ENCODE measurements around the gene GOLPH3L. TPM values are rescaled to one million over a fixed set of nuclear protein-coding genes. Genes with fewer than 3 reads are reported as not detected.
A peak's percentile ranks its signal among the peaks of the same experiment; 100 is the strongest.
"Not testable (repeated sequence)": the region's sequence is repeated elsewhere in the genome, so short reads cannot be mapped to it uniquely, and the experiment has no call there.

GOLPH3L gene
- total and polyA plus RNA-seq, 12 donors: 6.7 to 98.3 (median 24.6) TPM

DNA sequence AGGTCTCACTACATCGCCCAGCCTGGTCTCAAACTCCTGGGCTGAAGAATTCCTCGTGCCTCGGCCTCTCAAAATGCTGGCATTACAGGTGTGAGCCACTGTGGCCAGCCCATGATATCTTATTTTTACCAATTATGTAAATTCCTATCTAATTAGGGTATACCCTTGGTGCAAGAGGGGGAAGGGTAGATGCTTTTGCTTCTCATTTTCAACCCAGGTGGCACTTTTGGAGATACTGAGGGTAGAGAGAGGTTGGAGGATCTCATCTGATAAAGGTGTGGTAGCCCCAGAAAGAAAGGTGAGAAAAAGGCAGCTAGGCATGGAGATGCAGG, 85.0 kb downstream of the GOLPH3L start:
- intact Hi-C loops (cut with DNase I): no loop called here
- H3K9me3 ChIP-seq (replicated peaks in 1 of 3): no peaks in the 10 kb centered on the region
- peaks cover 0 to under 1% of the 10 kb centered on the region in 2 donors for H3K36me3 ChIP-seq (replicated peaks in 1 of 2)
- peak overlapping the region; percentile 66 to 89 (median 79) for H3K27ac ChIP-seq
- no peak for DNase-seq
- no peak for TF ChIP-seq POLR2A (IDR thresholded peaks at IDR 0.05)
- WGBS, 4 donors: 93 to 97% (median 95%) methylated on average over 3 of the region's 3 CpGs
- H3K4me3 ChIP-seq: no peak overlapping the region
- peaks cover 25 to 44% of the 10 kb centered on the region in 2 donors for H3K4me1 ChIP-seq (replicated peaks in 1 of 2)
- H3K27me3 ChIP-seq: no peaks in the 10 kb centered on the region

DNA sequence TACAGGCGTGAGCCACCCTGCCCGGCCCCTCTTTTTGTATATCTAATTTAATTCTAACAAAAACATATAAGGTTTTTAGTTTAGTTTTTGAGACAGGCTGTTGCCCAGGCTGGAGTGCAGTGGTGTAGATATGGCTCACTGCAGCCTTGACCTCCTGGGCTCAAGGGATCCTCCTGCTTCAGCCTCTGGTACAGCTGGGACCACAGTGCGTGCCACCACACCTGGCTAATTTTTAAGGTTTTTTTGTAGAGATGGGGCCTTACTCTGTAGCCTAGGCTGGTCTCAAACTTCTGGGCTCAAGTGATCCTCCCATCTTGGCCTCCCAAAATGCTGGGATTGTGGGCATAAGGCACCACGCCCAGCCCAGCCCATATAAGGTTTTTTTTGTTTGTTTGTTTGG, 86.4 kb downstream of the GOLPH3L start:
- intact Hi-C loops (cut with DNase I): no loop called here
- peaks cover 25 to 44% of the 10 kb centered on the region in 2 donors for H3K4me1 ChIP-seq (replicated peaks in 1 of 2)
- WGBS, 4 donors: 90 to 100% (median 94%) methylated on average over 4 of the region's 4 CpGs
- no peak overlapping the region for H3K4me3 ChIP-seq
- H3K36me3 ChIP-seq (replicated peaks in 1 of 2): no peaks in the 10 kb centered on the region
- H3K27me3 ChIP-seq: no peaks in the 10 kb centered on the region
- peak overlapping the region in 3 of 5 donors; percentile 24 to 89 (median 81) for H3K27ac ChIP-seq
- TF ChIP-seq POLR2A (IDR thresholded peaks at IDR 0.05) (no peak), CTCF (IDR thresholded peaks at IDR 0.05) (no peak)
- H3K9me3 ChIP-seq (replicated peaks in 1 of 3): no peaks in the 10 kb centered on the region
- DNase-seq: no peak

GRCh38 chr1:150609732-150610131, 87.2 kb downstream of the GOLPH3L start:
- H3K4me3 ChIP-seq: no peak overlapping the region
- no peak for DNase-seq
- WGBS, 4 donors: 37 to 58% (median 55%) methylated on average over 2 of the region's 2 CpGs
- no peaks in the 10 kb centered on the region for H3K27me3 ChIP-seq
- TF ChIP-seq CTCF (IDR thresholded peaks at IDR 0.05) (no peak), POLR2A (IDR thresholded peaks at IDR 0.05) (no peak)
- no peaks in the 10 kb centered on the region for H3K36me3 ChIP-seq (replicated peaks in 1 of 2)
- H3K4me1 ChIP-seq (replicated peaks in 1 of 2): peaks cover 31 to 51% of the 10 kb centered on the region in 2 donors
- intact Hi-C loops (cut with DNase I): no loop called here
- peak overlapping the region in 4 of 5 donors; percentile 24 to 81 (median 44) for H3K27ac ChIP-seq
- no peaks in the 10 kb centered on the region for H3K9me3 ChIP-seq (replicated peaks in 1 of 3)

- intact Hi-C loops (cut with DNase I): no loop called here
- no peaks in the 10 kb centered on the region for H3K9me3 ChIP-seq (replicated peaks in 1 of 3)
- no peak for DNase-seq
- H3K27ac ChIP-seq: peak overlapping the region in 2 of 5 donors; percentile 60 to 93
- no peaks in the 10 kb centered on the region for H3K27me3 ChIP-seq
- TF ChIP-seq POLR2A (IDR thresholded peaks at IDR 0.05) (no peak), CTCF (IDR thresholded peaks at IDR 0.05) (no peak)
- H3K4me1 ChIP-seq (replicated peaks in 1 of 2): peaks cover 21 to 32% of the 10 kb centered on the region in 2 donors
- no peak overlapping the region for H3K4me3 ChIP-seq
- H3K36me3 ChIP-seq (replicated peaks in 1 of 2): no peaks in the 10 kb centered on the region
- 94 to 99% (median 97%) methylated on average over 7 of the region's 7 CpGs for WGBS, 4 donors
Measured at GRCh38 chr1:150606463-150607142, 90.4 kb downstream of the GOLPH3L start.

DNA sequence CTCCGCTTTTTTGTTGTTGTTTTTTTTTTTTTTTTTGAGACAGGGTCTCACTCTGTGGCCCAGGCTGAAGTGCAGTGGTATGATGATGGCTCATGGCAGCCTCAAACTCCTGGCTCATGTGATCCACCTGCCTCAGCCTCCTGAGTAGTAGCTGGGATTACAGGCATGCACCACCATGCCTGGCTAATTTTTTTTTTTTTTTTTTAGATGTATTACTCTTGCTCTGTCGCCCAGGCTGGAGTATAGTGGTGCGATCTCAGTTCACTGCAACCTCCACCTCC, 91.6 kb downstream of the GOLPH3L start:
- 88 to 97% (median 95%) methylated on average over 3 of the region's 3 CpGs for WGBS, 4 donors
- H3K9me3 ChIP-seq (replicated peaks in 1 of 3); H3K36me3 ChIP-seq (replicated peaks in 1 of 2); H3K4me3 ChIP-seq; intact Hi-C loops (cut with DNase I); H3K27me3 ChIP-seq; DNase-seq: not testable (repeated sequence)
- Histone ChIP-seq H3K27ac (peak overlapping the region; percentile 82 to 96 (median 93)), H3K4me1 (replicated peaks in 1 of 2) (peaks cover 17 to 25% of the 10 kb centered on the region in 2 donors)
